GM19023 (cell line): Measurements from ENCODE around the gene IGFBP3.

ENCODE experiments used
- ATAC-seq: cut with Tn5 transposase; IDR thresholded peaks from one replicate; pipeline ENCODE4 v1.9.1; 2021; ENCODE audit warnings: mild to moderate bottlenecking, moderate library complexity; ENCODE audit not compliant: unreplicated experiment

The IGFBP3 gene

DNA sequence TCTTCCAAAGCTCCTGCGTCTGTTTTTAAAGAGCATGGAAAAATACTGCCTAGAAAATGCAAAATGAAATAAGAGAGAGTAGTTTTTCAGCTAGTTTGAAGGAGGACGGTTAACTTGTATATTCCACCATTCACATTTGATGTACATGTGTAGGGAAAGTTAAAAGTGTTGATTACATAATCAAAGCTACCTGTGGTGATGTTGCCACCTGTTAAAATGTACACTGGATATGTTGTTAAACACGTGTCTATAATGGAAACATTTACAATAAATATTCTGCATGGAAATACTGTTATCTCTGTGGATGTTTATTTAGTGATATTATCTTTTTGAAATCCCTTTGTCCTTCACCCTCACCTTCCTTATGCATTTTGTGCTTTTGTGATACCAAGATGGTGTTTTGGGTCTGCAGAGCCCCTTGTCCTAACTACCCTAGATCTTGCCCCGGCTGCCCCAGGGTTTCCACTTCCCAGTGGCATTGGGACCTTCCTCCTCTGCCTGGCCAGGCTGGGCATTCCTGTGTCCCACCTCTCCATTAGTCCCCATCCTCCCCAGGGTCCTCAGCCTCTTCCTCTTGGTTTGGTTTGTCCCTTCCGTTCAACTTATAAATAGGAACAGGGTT, 27.6 kb downstream of the IGFBP3 start:
- ATAC-seq, result no peak

DNA sequence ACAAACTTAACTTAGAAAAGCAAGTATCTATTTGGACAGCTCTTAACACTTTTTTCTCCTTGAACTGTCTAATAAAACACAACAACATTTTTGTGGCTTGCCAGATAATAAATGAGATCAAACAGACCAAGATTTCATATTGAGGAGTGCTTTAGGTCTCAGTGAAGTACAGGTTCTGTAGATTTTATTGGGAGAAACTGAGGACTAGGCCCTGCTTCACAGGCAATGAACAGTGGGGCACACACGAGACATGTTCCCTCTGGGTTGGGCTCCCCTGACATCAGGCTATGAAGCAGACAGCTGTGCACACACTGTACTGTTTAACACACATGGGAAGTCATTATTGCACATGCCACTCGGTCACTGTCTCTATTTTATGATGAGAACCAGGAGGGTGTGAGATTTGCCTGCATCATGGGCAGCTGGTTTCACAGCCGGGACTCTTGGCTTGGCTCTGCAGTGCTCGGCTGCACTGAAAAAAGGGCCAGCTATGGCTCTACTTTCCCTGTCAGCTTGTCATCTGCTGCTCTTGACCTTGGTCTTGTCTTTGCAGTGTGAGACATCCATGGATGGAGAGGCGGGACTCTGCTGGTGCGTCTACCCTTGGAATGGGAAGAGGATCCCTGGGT, 28.6 kb downstream of the IGFBP3 start:
- ATAC-seq, result no peak

DNA sequence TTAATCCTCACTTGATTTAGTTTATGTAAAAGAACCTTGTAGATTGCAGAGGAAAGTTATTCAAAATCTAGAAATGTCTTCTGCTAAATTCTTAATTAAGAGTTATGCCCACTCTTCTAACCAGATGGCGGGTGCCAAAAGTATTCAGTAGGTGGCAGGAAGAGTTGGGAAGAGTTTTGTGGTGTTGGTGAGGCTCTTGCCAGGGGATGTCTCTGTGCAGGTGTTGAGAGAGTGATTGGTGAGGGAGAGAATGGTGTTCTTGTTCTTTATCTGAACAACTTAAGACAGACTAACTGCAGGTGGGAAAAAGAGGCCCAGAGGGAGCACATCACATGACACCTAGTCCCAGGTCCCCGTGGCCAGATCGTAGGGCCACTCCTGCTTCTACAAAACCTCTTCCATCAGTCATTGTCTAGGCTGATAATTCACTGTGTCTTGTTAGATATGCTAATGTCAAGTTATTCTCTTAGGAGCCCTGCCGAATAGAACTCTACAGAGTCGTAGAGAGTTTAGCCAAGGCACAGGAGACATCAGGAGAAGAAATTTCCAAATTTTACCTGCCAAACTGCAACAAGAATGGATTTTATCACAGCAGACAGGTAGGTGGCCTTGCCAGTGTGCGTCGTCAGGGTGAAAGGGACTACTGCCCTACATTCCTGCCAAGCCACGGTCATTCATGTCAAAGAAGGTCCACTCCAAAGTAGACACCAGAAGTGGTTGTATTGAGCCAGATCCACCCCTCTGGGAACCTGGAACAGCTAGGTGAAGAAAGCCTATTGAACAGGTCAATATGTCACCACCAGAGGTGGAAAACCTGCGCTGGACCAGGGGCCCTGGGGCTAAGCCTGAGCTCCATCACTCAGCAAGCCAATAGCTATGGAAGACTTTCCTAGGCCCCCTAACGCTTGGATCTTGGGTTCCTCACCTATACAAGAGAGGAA, 29.3 kb downstream of the IGFBP3 start:
- ATAC-seq, result no peak

DNA sequence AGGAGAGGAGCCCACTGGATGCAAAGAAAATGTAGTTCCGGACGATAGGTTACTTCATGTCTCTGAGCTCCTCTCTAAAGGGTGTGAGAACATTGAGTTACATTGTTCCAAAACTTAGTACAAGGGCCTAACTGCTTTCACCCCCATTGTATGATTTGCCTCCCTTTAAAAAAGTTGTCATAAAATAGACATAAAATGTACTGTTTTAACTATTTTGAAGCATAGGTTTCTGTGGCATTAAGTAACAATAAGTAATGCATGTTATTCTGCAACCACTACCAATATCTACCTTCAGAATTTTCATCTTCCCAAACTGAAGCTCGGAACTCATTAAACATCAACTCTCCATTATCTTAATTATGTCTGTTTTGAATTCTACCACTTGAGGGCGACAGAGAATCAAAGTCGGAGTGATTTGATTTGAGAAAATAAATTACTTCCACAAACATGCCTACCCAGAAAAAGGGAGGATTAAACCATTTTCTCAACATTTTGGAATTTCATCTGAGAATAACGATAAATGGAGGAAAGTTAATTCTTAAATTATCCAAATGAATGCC, 30.1 kb downstream of the IGFBP3 start:
- ATAC-seq, result no peak

DNA sequence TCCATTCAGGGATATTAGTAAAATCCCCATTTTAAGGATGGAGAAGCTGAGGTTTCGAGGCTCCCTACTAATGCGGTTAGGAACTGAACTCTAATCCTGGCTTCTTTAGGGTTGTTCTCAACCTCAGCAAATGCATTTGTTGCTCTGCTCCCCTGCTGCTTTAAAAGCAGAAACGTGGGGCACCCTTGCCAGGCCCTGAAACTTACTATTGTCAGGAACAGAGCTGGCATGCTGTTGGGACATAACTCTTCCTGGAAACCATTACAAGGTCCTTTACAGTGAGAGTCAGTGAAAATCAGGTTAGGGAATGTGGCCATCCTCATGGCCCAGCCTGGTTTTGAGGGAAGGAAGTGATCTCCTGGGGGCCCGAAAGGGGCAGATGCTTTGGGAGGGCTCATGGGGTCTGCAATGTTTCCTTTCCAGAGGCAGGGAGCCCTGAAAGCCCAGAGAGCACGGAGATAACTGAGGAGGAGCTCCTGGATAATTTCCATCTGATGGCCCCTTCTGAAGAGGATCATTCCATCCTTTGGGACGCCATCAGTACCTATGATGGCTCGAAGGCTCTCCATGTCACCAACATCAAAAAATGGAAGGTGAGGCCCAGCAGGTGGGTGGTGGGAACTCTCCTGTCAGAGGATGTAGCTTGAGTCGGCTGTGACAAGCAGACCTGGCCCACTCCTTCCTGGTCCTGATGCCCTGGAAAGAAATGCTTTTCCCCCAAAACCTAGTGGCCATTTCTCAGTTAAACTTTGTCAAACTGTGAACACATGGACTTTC, 30.8 kb downstream of the IGFBP3 start:
- no peak for ATAC-seq

DNA sequence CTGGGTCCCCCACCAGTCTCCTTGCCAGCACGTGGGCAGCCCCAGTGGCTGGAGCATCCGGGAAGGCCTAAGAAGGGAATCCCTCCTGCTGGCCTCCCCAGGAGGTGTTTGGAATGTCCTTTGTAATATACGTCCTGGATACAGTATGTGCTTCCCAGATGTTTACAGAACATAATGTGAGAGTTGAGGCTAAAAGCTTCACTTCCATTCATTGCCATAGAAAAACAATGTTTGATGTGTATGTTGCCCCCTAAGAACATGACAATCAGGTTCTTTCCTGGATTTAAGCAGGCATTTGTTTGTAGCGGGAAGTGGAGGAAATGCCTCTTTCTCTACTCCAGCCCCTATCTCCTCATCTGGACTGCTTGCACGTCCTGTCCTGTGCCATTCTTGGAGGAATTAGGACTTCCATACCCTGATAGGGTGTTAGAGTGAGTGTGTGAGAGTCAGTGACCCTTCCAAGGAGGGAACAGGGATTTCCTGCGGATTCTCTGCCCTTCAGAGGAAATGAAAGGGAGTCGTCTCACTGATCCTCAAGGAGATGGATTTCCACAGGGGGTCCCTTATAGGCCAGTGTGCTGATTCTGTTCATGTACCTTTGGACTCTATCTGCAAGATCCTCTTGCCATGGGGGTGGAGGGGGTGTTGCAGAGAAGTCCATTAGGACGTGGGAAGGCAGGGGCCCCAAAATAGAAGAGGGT, 31.6 kb downstream of the IGFBP3 start:
- ATAC-seq, result no peak

DNA sequence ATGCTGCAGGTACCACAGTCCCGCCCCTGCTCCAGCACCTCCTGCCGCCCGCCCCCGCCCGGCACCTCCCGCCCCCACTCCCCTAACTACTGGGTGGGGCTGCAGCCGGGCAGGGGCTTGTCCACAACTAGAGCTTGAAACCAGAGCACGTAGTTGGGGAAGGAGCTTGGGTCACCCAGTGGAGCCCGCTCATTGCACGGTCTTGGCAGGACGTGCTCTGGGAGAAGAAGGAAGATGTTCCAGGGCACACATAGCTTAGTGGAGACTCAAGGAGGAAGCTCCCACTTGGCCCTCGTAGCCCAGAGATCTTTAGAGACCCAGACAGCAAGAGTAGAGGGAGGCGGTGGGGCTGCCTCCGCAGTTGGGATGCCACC, 32.1 kb downstream of the IGFBP3 start:
- no peak for ATAC-seq

DNA sequence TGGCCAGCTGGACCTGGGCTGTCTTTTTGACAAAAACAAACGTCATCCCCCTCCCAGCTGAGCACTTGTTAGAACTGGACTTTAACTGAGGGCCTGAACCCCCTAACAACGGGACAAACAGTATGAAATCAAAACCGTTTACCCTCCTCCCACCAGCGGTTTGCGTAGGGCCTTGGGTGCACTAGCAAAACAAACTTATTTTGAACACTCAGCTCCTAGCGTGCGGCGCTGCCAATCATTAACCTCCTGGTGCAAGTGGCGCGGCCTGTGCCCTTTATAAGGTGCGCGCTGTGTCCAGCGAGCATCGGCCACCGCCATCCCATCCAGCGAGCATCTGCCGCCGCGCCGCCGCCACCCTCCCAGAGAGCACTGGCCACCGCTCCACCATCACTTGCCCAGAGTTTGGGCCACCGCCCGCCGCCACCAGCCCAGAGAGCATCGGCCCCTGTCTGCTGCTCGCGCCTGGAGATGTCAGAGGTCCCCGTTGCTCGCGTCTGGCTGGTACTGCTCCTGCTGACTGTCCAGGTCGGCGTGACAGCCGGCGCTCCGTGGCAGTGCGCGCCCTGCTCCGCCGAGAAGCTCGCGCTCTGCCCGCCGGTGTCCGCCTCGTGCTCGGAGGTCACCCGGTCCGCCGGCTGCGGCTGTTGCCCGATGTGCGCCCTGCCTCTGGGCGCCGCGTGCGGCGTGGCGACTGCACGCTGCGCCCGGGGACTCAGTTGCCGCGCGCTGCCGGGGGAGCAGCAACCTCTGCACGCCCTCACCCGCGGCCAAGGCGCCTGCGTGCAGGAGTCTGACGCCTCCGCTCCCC, 32.7 kb downstream of the IGFBP3 start, which contains the start of gene IGFBP1:
Gene IGFBP1, plus strand, starts transcription at position 304 of the 808 bp plus-strand sequence. Its CDS starts 165 bp downstream, at position 469.
- no peak for ATAC-seq

DNA sequence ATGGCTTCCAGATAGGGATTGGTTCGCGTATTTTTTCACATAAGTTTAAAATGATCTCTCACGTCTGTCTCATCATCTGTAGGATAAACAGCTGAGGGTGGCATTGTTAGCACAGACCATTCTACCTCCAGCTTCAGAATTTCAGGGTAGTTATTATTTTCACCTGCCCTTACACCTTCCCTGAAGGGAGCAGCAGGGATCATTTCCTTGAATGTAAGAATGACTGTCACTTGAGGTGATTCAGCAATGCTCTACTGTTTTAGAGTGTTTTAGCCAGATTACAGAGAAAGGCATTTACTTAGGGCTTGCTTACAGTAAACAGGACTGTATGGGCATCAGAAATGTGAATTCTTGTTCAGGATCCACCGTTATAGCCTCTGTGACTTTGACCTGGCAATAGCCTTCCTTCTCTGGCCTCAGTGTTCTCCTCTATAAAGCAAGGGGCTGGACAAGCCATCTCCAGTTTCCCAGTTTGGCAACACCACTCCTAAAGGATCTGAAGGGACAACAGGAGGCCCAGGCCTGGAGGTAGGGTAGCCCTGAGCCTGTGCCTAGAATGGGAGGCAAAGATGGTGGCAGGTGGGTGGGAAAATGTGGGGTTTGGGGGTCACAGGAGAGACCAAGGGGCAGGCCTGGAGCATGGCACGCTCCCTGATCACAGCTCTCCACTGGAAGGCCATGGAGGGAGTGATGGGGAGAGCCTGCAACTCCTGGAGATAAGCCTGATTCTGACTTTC, 34.0 kb downstream of the IGFBP3 start:
- ATAC-seq, result no peak

DNA sequence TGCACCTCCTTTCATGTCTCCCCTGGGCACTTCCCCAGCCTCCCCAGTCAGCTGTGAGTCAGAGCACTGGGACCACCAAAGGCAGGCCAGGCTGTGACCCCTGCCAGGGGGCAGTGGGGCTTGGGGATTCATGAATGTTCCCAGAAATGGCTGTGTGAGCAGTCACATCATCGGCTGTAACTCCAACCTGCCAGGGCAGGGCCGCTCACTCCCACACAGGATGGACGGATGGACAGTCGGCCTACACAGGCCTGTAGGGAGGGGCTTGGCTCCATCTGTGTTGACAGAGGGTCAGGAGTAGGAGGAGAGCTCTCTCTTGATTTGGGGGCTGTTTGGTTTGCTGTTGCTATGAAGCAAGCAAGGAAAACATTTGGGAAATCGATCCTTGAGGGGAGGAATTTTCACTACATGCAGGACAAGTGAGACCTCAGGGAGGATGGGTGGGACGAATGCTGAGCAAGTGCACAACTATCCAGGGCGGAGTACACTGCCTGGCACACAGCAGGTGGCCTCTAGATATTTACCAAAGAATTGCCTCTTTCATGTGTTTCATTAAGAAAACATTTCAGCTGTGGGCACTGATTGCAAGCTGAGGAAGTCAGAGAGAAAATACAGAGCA, 35.7 kb downstream of the IGFBP3 start:
- ATAC-seq, result no peak

DNA sequence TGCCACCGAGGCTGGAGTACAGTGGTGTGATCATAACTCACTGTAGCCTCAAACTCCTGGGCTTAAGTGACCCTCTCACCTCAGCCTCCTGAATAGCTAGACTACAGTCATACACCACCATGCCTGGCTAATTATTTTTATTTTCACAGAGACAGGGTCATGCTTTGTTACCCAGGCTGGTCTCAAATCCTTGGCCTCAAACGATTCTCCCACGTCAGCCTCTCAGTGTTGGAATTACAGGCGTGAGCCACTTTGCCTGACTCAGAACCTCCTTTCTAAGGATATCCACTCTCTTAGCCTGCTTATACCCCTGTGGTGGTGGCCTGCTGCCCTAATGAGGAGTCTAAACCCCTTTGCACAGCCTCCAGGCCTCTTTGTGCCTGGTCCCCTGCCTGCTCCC, 36.9 kb downstream of the IGFBP3 start:
- ATAC-seq, result no peak

DNA sequence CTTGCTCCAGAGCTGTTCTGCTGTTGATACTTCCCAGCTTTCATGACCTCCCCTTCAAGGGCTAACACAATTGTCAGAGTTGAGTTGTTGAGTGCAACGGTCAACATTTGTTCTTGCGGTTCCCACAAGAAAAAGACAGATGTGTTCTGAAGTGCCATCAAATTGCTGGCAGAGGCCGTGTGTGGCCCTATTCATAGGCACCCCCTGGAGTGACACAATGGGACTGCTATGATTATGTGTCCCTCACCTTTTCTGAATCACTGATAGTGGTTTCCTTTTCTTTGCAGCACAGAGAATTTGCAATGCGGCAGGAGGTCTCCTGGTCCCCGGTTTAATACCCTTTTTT, 38.6 kb downstream of the IGFBP3 start:
- no peak for ATAC-seq

DNA sequence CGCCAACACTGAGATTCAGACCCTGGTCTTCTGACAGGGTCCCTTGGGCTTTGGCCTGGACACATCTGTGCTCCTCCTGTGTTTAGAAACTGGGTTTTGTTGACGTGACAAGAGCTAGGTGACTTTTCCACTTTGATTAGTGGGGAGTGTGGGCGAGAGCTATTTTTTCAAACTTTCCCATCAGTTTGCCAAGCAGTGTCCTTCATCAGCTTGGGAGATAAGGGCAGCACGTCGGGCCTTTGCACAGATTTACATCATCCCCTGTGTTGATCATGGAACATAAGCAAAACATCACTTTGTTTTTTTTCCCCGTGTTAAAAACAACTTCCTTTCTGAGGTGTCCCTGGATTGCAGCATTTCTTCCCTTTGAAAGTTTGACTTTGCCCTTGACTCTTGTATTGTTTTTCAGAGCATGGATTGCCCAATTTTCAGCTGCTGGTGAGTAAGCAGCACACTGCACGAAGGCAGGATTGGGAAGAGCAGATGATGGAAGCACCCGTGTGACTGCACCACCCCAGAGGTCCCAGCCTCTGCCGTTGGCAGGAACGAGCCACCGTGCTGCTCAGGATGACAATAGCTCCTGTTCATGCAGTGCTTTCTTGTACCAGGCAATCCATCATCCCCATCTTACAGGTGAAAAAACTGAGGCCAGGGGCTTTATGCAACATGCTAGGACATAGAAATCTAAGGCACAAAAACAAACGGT, 39.2 kb downstream of the IGFBP3 start:
- no peak for ATAC-seq

DNA sequence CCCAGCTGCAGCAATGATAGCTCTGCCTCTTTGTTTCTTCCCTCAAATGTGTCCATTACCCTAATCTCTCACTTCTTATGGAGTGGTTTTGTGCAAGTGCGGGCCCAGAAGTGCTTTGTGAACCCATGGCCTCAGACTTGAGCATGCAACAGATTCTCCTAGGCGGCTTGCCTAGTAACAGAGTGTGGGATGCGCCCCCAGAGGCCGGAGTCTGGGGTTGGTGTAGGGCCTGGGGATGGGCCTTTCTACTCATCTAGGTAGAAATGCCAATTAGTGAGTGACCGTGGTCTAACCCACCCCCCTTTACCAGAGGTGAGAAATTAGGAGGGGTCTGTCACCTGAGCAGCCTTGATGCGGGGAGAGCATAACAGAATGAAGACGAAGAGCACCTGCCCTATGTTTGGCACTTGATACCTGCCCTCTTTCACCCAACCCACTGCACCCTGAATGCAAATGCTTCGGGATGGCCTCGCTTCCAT, 39.8 kb downstream of the IGFBP3 start:
- ATAC-seq, result no peak

DNA sequence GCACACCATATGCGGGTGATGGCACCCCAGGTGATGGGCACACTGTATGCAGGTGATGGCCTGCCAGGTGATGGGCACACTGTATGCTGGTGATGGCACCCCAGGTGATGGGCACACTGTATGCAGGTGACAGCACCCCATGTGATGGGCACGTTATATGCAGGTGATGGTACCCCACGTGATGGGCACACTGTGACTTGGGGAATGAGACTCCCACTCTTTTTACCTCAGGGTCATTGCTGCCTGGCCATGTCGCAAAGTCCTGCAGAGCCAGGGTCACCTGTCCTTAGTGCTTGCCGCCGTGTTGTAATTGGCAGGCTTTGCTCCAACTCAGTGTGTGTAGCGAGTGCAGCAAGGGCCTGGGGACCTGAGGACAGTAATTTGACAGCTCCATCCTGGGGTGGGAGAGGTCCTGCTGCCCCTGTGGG, 40.6 kb downstream of the IGFBP3 start:
- ATAC-seq, result no peak

DNA sequence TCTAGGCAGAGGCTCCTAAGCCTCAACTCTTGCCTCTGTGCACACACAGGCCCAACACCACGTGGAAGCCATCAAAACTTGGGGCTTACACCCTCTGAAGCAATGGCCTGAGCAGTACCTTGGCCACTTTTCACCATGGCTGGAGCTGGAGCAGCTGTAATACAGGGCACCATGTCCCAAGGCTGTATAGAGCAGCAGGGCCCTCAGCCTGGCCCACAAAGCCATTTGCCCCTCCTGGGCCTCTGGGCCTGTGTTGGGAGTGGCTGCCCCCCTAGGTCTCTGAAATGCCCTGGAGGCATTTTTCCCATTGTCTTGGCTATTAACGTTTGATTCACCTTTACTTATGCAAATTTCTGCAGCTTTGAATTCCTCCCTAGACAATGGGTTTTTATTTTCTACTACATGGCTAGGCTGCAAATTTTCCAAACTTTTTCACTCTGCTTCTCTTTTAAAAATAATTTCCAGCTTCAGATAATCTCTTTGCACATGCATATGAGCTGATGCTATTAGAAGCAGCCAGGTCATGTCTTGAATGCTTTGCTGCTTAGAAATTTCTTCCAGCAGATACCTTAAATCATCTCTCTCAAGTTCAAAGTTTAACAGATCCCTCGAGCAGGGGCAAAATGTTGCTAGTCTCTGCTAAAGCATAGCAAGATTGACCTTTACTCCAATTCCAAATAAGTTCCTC, 42.5 kb downstream of the IGFBP3 start:
- ATAC-seq, result no peak

DNA sequence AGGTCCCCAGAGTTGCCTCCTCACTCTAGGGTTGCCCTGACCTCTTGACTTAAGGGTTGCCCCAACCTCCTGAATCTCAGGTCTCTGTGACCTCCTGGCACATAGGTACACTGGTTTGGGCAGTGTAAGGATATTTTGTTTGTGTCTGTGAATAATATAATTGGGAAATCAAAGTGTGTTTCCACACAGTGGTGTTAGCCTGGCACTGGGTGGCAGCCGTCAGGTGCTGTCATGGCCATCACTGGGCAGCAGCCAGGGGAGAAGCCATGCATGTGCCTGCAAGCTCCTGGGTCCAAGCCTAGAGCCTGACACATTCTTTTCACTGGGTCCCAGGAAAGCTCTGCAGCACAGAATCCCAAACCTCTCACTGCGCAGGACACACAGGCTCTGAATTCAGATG, 44.6 kb downstream of the IGFBP3 start:
- ATAC-seq, result no peak
